Thymus (tissue), 11 donors: ENCODE data around the gene TSPAN15. TPM values are rescaled to one million over a fixed set of nuclear protein-coding genes. Genes with fewer than 3 reads are reported as not detected.
"Not testable (repeated sequence)": the region's sequence is repeated elsewhere in the genome, so short reads cannot be mapped to it uniquely, and the experiment has no call there.

Experiments used
- DNase-seq, 9 donors: peaks; one replicate each; pipeline ENCODE4 v3.0.0-alpha.2; 2013; ENCODE audit warnings: low spot score in 9 of 9, low read depth in 6 of 9, missing footprints in 1 of 9
- H3K27ac ChIP-seq, 2 donors: one replicate each; pipeline ENCODE4 v1.5.1; 2013; ENCODE audit warnings: control low read depth in 1 of 2, low read depth in 1 of 2, low read length in 1 of 2, mild to moderate bottlenecking in 1 of 2, moderate library complexity in 1 of 2
- H3K27me3 ChIP-seq, 2 donors: one replicate each; pipeline ENCODE4 v1.5.1; 2013; ENCODE audit warnings: low read length in 1 of 2; ENCODE audit not compliant: control insufficient read depth in 2 of 2, insufficient read depth in 1 of 2
- H3K36me3 ChIP-seq, 2 donors: one replicate each; pipeline ENCODE4 v1.5.1; 2013; ENCODE audit warnings: low read length in 1 of 2, mild to moderate bottlenecking in 1 of 2, moderate library complexity in 1 of 2; ENCODE audit not compliant: control insufficient read depth in 2 of 2, insufficient read depth in 2 of 2
- H3K4me1 ChIP-seq, 2 donors: one replicate each; pipeline ENCODE4 v1.5.1; 2013; ENCODE audit warnings: low read length in 2 of 2; ENCODE audit not compliant: control insufficient read depth in 2 of 2, insufficient read depth in 2 of 2
- H3K4me3 ChIP-seq, 2 donors: one replicate each; pipeline ENCODE4 v1.5.1; 2013; ENCODE audit warnings: low read length in 2 of 2, control low read depth in 1 of 2, mild to moderate bottlenecking in 1 of 2
- H3K9me3 ChIP-seq, 2 donors: one replicate each; pipeline ENCODE4 v1.5.1; 2013; ENCODE audit warnings: low read length in 1 of 2, mild to moderate bottlenecking in 1 of 2; ENCODE audit not compliant: control insufficient read depth in 2 of 2, insufficient read depth in 1 of 2
- WGBS: extraction: QIAGEN DNeasy Blood & Tissue Kit; methylation state at CpG from one replicate; pipeline ENCODE4 v1.1.7; 2013; 5-methylcytosine and 5-hydroxymethylcytosine counted together
- polyA plus RNA-seq: library from polyadenylated mRNA; stranded (reverse); fragments of 200-250 nt; gene quantifications from one replicate; pipeline ENCODE4 v1.2.3, GENCODE V29; 2013
- total RNA-seq: library from RNA; stranded (reverse); fragments of 120-200 nt; gene quantifications from one replicate; pipeline ENCODE4 v1.2.4, GENCODE V29; 2013
- donor health status: healthy.

The TSPAN15 gene
- total and polyA plus RNA-seq, 2 donors, result 9.7 to 13.2 TPM

DNA sequence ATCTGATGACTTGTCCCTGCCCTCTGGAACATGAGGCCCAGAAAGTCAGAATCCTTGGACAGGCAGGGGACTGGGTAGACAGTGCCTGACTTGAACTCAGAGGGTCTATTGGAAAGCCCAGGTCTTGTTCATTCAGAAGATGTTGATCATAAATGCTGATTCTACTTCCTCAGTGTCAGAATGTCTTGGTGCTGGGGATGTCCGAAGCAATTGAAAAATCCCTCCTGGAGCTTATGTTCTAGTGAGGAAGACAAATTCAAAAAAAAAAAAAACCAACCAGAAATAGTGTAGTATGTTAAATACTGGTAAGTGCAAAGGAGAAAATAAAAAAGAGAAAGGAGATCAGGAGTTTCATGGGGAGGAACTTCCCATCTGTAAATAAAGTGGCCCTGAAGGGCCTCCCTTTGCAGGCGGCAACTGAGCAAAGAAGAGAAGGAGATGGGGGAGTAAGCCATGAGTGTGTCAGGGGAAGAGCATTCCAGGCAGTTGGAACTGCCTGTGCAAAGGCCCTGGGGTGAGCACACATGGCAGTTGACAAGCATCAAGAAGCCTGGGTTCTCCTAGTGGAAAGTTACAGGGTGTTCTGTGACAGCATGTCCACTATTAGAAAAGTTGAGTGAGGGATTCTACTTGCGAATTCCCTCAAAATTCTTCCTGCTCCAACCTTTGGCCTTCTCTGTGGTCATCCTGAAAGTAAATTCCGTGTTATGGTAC, 30.7 kb downstream of the TSPAN15 start:
- Histone ChIP-seq H3K4me3 (no peak overlapping the region), H3K27ac (no peak overlapping the region), H3K36me3 (no peaks in the 10 kb centered on the region), H3K9me3 (no peaks in the 10 kb centered on the region), H3K4me1 (peaks cover 0 to 2% of the 10 kb centered on the region in 2 donors), H3K27me3 (no peaks in the 10 kb centered on the region)
- DNase-seq, result no peak
- WGBS, result 95% methylated on average over 4 of the region's 4 CpGs

DNA sequence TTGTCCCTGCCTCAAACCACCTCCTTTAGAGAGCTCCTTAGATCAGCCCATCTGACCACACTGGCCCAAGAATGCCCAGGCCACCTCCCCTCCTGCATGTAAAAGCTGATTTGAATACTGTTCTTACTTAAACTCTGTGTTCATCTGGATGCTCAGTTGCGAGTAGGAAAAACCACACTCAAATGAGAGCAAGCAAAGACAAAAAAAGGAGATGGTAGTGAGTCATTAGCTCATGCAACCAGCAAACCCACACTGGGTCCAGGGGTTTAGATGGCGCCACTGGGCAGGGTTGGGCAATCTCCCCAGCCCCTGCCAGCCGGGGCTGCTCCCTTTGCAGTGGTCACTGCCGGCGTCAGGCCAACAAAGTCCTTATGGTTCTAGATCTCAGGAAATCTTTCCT, 32.7 kb downstream of the TSPAN15 start:
- H3K27ac ChIP-seq, result no peak overlapping the region

GRCh38 chr10:69484736-69485135, 33.5 kb downstream of the TSPAN15 start:
- Histone ChIP-seq H3K4me1 (no peaks in the 10 kb centered on the region), H3K4me3 (no peak overlapping the region), H3K9me3 (peaks cover 0 to 11% of the 10 kb centered on the region in 2 donors), H3K36me3 (no peaks in the 10 kb centered on the region), H3K27ac (no peak overlapping the region), H3K27me3 (no peaks in the 10 kb centered on the region)
- no peak for DNase-seq
- WGBS, result 86% methylated on average over 7 of the region's 7 CpGs

More for the DNA sequence above, 32.7 kb downstream of the TSPAN15 start:
- 87% methylated on average over 5 of the region's 5 CpGs for WGBS
- Histone ChIP-seq H3K9me3 (peaks cover 0 to 7% of the 10 kb centered on the region in 2 donors), H3K4me1 (peaks cover 0 to 1% of the 10 kb centered on the region in 2 donors), H3K27me3 (no peaks in the 10 kb centered on the region), H3K4me3 (no peak overlapping the region), H3K36me3 (no peaks in the 10 kb centered on the region)
- no peak for DNase-seq

GRCh38 chr10:69486922-69487730, 35.9 kb downstream of the TSPAN15 start:
- H3K4me1 ChIP-seq, result no peaks in the 10 kb centered on the region
- H3K27ac ChIP-seq, result no peak overlapping the region

GRCh38 chr10:69488149-69488844, 37.0 kb downstream of the TSPAN15 start:
- not testable (repeated sequence) for H3K36me3 ChIP-seq, H3K4me1 ChIP-seq, DNase-seq, H3K4me3 ChIP-seq, H3K27ac ChIP-seq, H3K27me3 ChIP-seq
- peaks cover 0 to 14% of the 10 kb centered on the region in 2 donors for H3K9me3 ChIP-seq
- 96% methylated on average over 4 of the region's 4 CpGs for whole genome bisulfite sequencing

More at GRCh38 chr10:69486922-69487730, 35.9 kb downstream of the TSPAN15 start:
- Histone ChIP-seq H3K4me3 (no peak overlapping the region), H3K36me3 (no peaks in the 10 kb centered on the region), H3K27me3 (no peaks in the 10 kb centered on the region), H3K9me3 (peaks cover 0 to 14% of the 10 kb centered on the region in 2 donors)
- no peak for DNase-seq
- 88% methylated on average over 9 of the region's 9 CpGs for WGBS

DNA sequence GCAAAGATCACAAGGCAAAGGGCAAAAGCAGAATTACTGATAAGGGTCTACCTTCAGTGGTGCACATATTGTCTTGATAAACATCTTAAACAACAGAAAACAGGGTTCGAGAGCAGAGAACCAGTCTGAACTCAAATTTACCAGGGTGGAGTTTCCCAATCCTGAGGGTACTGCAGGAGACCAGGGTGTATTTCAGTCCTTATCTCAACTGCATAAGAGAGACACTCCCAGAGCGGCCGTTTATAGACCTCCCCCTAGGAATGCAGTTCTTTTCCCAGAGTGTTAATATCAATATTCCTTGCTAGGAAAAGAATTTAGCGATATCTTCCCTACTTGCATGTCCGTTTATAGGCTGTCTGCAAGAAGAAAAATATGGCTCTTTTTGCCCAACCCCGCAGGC, 37.6 kb downstream of the TSPAN15 start:
- DNase-seq, H3K36me3 ChIP-seq, H3K27me3 ChIP-seq, H3K4me3 ChIP-seq, H3K4me1 ChIP-seq, H3K27ac ChIP-seq: not testable (repeated sequence)
- H3K9me3 ChIP-seq, result peaks cover 0 to 14% of the 10 kb centered on the region in 2 donors
- WGBS, result 91% methylated on average over 6 of the region's 6 CpGs

DNA sequence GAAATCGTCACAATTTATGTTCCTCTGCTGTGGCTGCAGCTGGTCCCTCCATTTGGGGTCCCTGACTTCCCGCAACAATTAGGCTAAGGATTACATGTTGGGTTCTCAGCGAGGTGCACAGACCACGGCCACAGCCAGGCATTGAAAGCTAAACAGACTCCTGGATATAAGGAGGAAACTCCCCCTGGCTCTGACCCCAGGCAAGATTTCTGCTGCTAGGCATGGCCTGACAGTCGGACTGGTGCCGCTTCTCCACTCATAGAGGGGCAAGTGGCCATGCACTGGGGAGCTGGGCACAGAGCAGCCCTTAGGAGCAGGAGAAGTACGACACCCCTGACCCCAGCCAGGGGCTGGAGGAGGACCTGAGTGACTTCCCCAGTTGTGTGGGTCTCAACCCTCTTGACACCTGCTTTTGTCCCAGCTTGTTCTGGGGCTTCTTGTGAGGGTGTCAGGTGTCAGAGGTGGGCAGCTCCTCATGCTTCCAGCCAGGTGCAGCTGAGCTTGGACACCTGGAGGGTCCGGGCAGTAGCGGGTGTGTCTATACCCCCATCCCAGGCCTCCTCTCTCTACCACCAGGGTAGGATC, 38.3 kb downstream of the TSPAN15 start:
- WGBS, result 86% methylated on average over 9 of the region's 9 CpGs
- Histone ChIP-seq H3K4me1 (no peaks in the 10 kb centered on the region), H3K27me3 (no peaks in the 10 kb centered on the region), H3K27ac (no peak overlapping the region), H3K9me3 (peaks cover 0 to 14% of the 10 kb centered on the region in 2 donors), H3K36me3 (no peaks in the 10 kb centered on the region), H3K4me3 (no peak overlapping the region)
- DNase-seq, result no peak

- Histone ChIP-seq H3K9me3 (peaks cover 0 to 14% of the 10 kb centered on the region in 2 donors), H3K4me1 (no peaks in the 10 kb centered on the region), H3K36me3 (no peaks in the 10 kb centered on the region), H3K4me3 (no peak overlapping the region), H3K27me3 (no peaks in the 10 kb centered on the region), H3K27ac (no peak overlapping the region)
- 98% methylated on average over 10 of the region's 10 CpGs for WGBS
- no peak for DNase-seq
These were observed 39.6 kb downstream of the TSPAN15 start for GRCh38 chr10:69490876-69491275.
